ENCODE data around the gene BARX2. TPM values are rescaled to one million over a fixed set of nuclear protein-coding genes. Genes with fewer than 3 reads are reported as not detected.

The BARX2 gene
- total and polyA plus RNA-seq, 5 experiments from 2014 or later = not detected

GRCh38 chr11:129435499-129436245, 60.0 kb downstream of the BARX2 start:
- Mint-ChIP-seq H3K4me3 (no peak overlapping the region), H3K27me3 (peaks cover 5 to 21% (median 12%) of the 10 kb centered on the region in 5 donors), H3K36me3 (no peaks in the 10 kb centered on the region), H3K9me3 (peaks cover 0 to 18% (median 6%) of the 10 kb centered on the region in 9 donors), H3K4me1 (peaks cover 0 to 3% (median 0%) of the 10 kb centered on the region in 4 donors), H3K27ac (no peak overlapping the region)
- DNase-seq (no peak), ATAC-seq (no peak)
- POLR2A ChIA-PET = no interaction called here

- H3K36me3 Mint-ChIP-seq = no peaks in the 10 kb centered on the region
- no peak overlapping the region for H3K27ac Mint-ChIP-seq
- peaks cover 0 to 9% (median 2%) of the 10 kb centered on the region in 9 donors for H3K9me3 Mint-ChIP-seq
- ATAC-seq (no peak), DNase-seq (no peak)
- H3K27me3 Mint-ChIP-seq = peaks cover 5 to 17% (median 9%) of the 10 kb centered on the region in 5 donors
- peaks cover 0 to 3% (median 0%) of the 10 kb centered on the region in 4 donors for H3K4me1 Mint-ChIP-seq
- no peak overlapping the region for H3K4me3 Mint-ChIP-seq
- POLR2A ChIA-PET = no interaction called here
Measured at GRCh38 chr11:129436573-129436972, 60.9 kb downstream of the BARX2 start.

GRCh38 chr11:129440028-129440713, 64.5 kb downstream of the BARX2 start:
- no peak overlapping the region for H3K27ac Mint-ChIP-seq
- peaks cover 0 to 9% (median 6%) of the 10 kb centered on the region in 4 donors for H3K4me1 Mint-ChIP-seq
- no peak for ATAC-seq
- peaks cover 0 to 8% (median 3%) of the 10 kb centered on the region in 5 donors for H3K27me3 Mint-ChIP-seq
- H3K4me3 Mint-ChIP-seq = no peak overlapping the region
- DNase-seq = no peak
- no peaks in the 10 kb centered on the region for H3K9me3 Mint-ChIP-seq
- POLR2A ChIA-PET = no interaction called here
- H3K36me3 Mint-ChIP-seq = no peaks in the 10 kb centered on the region

GRCh38 chr11:129442171-129442570, 66.5 kb downstream of the BARX2 start:
- POLR2A ChIA-PET = no interaction called here
- no peak overlapping the region for H3K27ac Mint-ChIP-seq

GRCh38 chr11:129443276-129443675, 67.6 kb downstream of the BARX2 start:
- no peak for DNase-seq
- Mint-ChIP-seq H3K4me1 (peaks cover 0 to 9% (median 6%) of the 10 kb centered on the region in 4 donors), H3K9me3 (peaks cover 0 to 5% (median 3%) of the 10 kb centered on the region in 9 donors), H3K4me3 (no peak overlapping the region), H3K27me3 (peaks cover 0 to 14% (median 3%) of the 10 kb centered on the region in 5 donors), H3K36me3 (peaks cover 0 to 6% (median 0%) of the 10 kb centered on the region in 3 donors), H3K27ac (no peak overlapping the region)
- POLR2A ChIA-PET = no interaction called here
- ATAC-seq = no peak

More at GRCh38 chr11:129442171-129442570, 66.5 kb downstream of the BARX2 start:
- H3K4me1 Mint-ChIP-seq = peaks cover 0 to 9% (median 6%) of the 10 kb centered on the region in 4 donors
- peaks cover 0 to under 1% (median 0%) of the 10 kb centered on the region in 9 donors for H3K9me3 Mint-ChIP-seq
- no peaks in the 10 kb centered on the region for H3K36me3 Mint-ChIP-seq
- ATAC-seq (no peak), DNase-seq (no peak)
- peaks cover 0 to 13% (median 3%) of the 10 kb centered on the region in 5 donors for H3K27me3 Mint-ChIP-seq
- no peak overlapping the region for H3K4me3 Mint-ChIP-seq

GRCh38 chr11:129444274-129444673, 68.6 kb downstream of the BARX2 start:
- Mint-ChIP-seq H3K27ac (no peak overlapping the region), H3K9me3 (peaks cover 0 to 11% (median 3%) of the 10 kb centered on the region in 9 donors), H3K4me3 (no peak overlapping the region), H3K4me1 (peaks cover 0 to 9% (median 4%) of the 10 kb centered on the region in 4 donors), H3K27me3 (peaks cover 0 to 12% (median 3%) of the 10 kb centered on the region in 5 donors), H3K36me3 (peaks cover 0 to 6% (median 0%) of the 10 kb centered on the region in 3 donors)
- ATAC-seq (no peak), DNase-seq (no peak)
- POLR2A ChIA-PET = no interaction called here

- H3K27ac Mint-ChIP-seq = no peak overlapping the region
- POLR2A ChIA-PET = no interaction called here
- H3K36me3 Mint-ChIP-seq = peaks cover 0 to 6% (median 0%) of the 10 kb centered on the region in 3 donors
- H3K4me1 Mint-ChIP-seq = peaks cover 0 to 9% (median 4%) of the 10 kb centered on the region in 4 donors
- H3K4me3 Mint-ChIP-seq = no peak overlapping the region
- DNase-seq = no peak
- peaks cover 0 to 11% (median 3%) of the 10 kb centered on the region in 9 donors for H3K9me3 Mint-ChIP-seq
- ATAC-seq = no peak
- H3K27me3 Mint-ChIP-seq = peaks cover 0 to 12% (median 5%) of the 10 kb centered on the region in 5 donors
Measured at GRCh38 chr11:129445226-129445625, 69.6 kb downstream of the BARX2 start.

- Mint-ChIP-seq H3K27ac (no peak overlapping the region), H3K4me3 (no peak overlapping the region), H3K4me1 (peaks cover 0 to 9% (median 4%) of the 10 kb centered on the region in 4 donors), H3K9me3 (peaks cover 0 to 11% (median 3%) of the 10 kb centered on the region in 9 donors), H3K27me3 (peaks cover 0 to 12% (median 2%) of the 10 kb centered on the region in 5 donors), H3K36me3 (peaks cover 0 to 6% (median 0%) of the 10 kb centered on the region in 3 donors)
- ATAC-seq (no peak), DNase-seq (no peak)
- POLR2A ChIA-PET = no interaction called here
Measured at GRCh38 chr11:129446572-129446971, 70.9 kb downstream of the BARX2 start.

- Mint-ChIP-seq H3K27ac (no peak overlapping the region), H3K27me3 (peaks cover 0 to 12% (median 2%) of the 10 kb centered on the region in 5 donors), H3K4me1 (peaks cover 0 to 7% (median 3%) of the 10 kb centered on the region in 4 donors), H3K36me3 (peaks cover 0 to 6% (median 0%) of the 10 kb centered on the region in 3 donors), H3K9me3 (peaks cover 0 to 11% (median 3%) of the 10 kb centered on the region in 9 donors), H3K4me3 (no peak overlapping the region)
- POLR2A ChIA-PET = no interaction called here
- no peak for DNase-seq
- ATAC-seq = no peak
Measured at GRCh38 chr11:129447654-129448239, 72.1 kb downstream of the BARX2 start.

GRCh38 chr11:129451524-129451923, 75.9 kb downstream of the BARX2 start:
- Mint-ChIP-seq H3K36me3 (peaks cover 0 to 6% (median 0%) of the 10 kb centered on the region in 3 donors), H3K9me3 (peaks cover 0 to 11% (median 3%) of the 10 kb centered on the region in 9 donors), H3K27ac (no peak overlapping the region), H3K4me3 (no peak overlapping the region), H3K4me1 (no peaks in the 10 kb centered on the region), H3K27me3 (peaks cover 0 to 19% (median 3%) of the 10 kb centered on the region in 5 donors)
- ATAC-seq = no peak
- POLR2A ChIA-PET = no interaction called here
- no peak for DNase-seq

GRCh38 chr11:129453293-129453721, 77.7 kb downstream of the BARX2 start:
- Mint-ChIP-seq H3K4me1 (peaks cover 0 to 2% (median 0%) of the 10 kb centered on the region in 4 donors), H3K27ac (no peak overlapping the region), H3K27me3 (peaks cover 2 to 21% (median 9%) of the 10 kb centered on the region in 5 donors), H3K4me3 (no peak overlapping the region), H3K9me3 (peaks cover 0 to 6% (median 0%) of the 10 kb centered on the region in 9 donors), H3K36me3 (no peaks in the 10 kb centered on the region)
- ATAC-seq (no peak), DNase-seq (no peak)
- POLR2A ChIA-PET = no interaction called here

GRCh38 chr11:129455101-129455500, 79.5 kb downstream of the BARX2 start:
- H3K36me3 Mint-ChIP-seq = no peaks in the 10 kb centered on the region
- POLR2A ChIA-PET = no interaction called here

More at GRCh38 chr11:129455101-129455500, 79.5 kb downstream of the BARX2 start:
- ATAC-seq (no peak), DNase-seq (no peak)
- peaks cover 2 to 32% (median 7%) of the 10 kb centered on the region in 5 donors for H3K27me3 Mint-ChIP-seq
- H3K4me1 Mint-ChIP-seq = peaks cover 0 to 2% (median 0%) of the 10 kb centered on the region in 4 donors
- no peak overlapping the region for H3K4me3 Mint-ChIP-seq
- H3K9me3 Mint-ChIP-seq = no peaks in the 10 kb centered on the region
- no peak overlapping the region for H3K27ac Mint-ChIP-seq

Data from naive thymus-derived CD8-positive, alpha-beta T cell (primary cell).